SU-DHL-6 (cell line): ENCODE results near the gene ADD3.
"Not testable (repeated sequence)": the region's sequence is repeated elsewhere in the genome, so short reads cannot be mapped to it uniquely, and the experiment has no call there.

Experiments used
- H2AFZ ChIP-seq: fragments of 200-600 bp; sonication (generic); 2 replicates; pipeline ENCODE4 v1.6.1; 2014; ENCODE audit warnings: low read depth, mild to moderate bottlenecking, moderate library complexity, mixed read lengths, antibody characterized with exemption, low read length; ENCODE audit not compliant: severe bottlenecking
- H3F3A ChIP-seq: fragments of 200-600 bp; shearing (Covaris generic); 2 replicates; pipeline ENCODE4 v1.6.0; 2016; ENCODE audit warnings: antibody characterized with exemption, mild to moderate bottlenecking; ENCODE audit not compliant: insufficient read depth
- H3K27ac ChIP-seq: fragments of 200-600 bp; sonication (generic); 2 replicates; pipeline ENCODE4 v1.5.1; 2016; ENCODE audit warnings: low read depth, mild to moderate bottlenecking, low read length, moderate library complexity, mixed read lengths
- H3K27me3 ChIP-seq: fragments of 200-600 bp; sonication (generic), shearing (Covaris generic); 2 replicates; pipeline ENCODE4 v1.6.0; 2014; ENCODE audit warnings: mild to moderate bottlenecking, low read length
- H3K36me3 ChIP-seq: fragments of 200-600 bp; sonication (generic); 2 replicates; pipeline ENCODE4 v1.6.1; 2014; ENCODE audit warnings: mild to moderate bottlenecking, low read length, mixed read lengths
- H3K4me2 ChIP-seq: fragments of 300-600, 200-600 bp; shearing (Covaris generic), sonication (generic); 2 replicates; pipeline ENCODE4 v1.6.0; 2014; ENCODE audit warnings: low read length, low read depth, mild to moderate bottlenecking; ENCODE audit not compliant: poor library complexity, severe bottlenecking
- H3K4me3 ChIP-seq: fragments of 200-600 bp; sonication (generic); 2 replicates; pipeline ENCODE4 v1.5.1; 2014; ENCODE audit warnings: antibody characterized with exemption, low read length, mild to moderate bottlenecking, mixed read lengths; ENCODE audit not compliant: insufficient read depth, poor library complexity, severe bottlenecking
- H3K79me2 ChIP-seq: fragments of 200-600 bp; sonication (generic); 2 replicates; pipeline ENCODE4 v1.6.1; 2014; ENCODE audit warnings: mild to moderate bottlenecking, low read length, moderate library complexity; ENCODE audit not compliant: insufficient read depth
- H3K9ac ChIP-seq: fragments of 200-600 bp; sonication (generic); 2 replicates; pipeline ENCODE4 v1.7.0; 2014; ENCODE audit warnings: mild to moderate bottlenecking, low read length
- H3K9me2 ChIP-seq: fragments of 200-600 bp; sonication (generic); replicated peaks from 2 replicates; pipeline ENCODE4 v1.6.1; 2014; ENCODE audit warnings: low read length; ENCODE audit not compliant: insufficient read depth
- H3K9me3 ChIP-seq: fragments of 200-600 bp; sonication (generic); 2 replicates; pipeline ENCODE4 v1.6.1; 2014; ENCODE audit warnings: low read length, mixed read lengths; ENCODE audit not compliant: insufficient read depth
- H4K20me1 ChIP-seq: fragments of 200-600 bp; sonication (generic); 2 replicates; pipeline ENCODE4 v1.6.1; 2014; ENCODE audit warnings: low read depth, mild to moderate bottlenecking, antibody characterized with exemption, low read length, moderate library complexity, mixed read lengths
- EZH2phosphoT487 ChIP-seq: fragments of 200-600 bp; sonication (generic), shearing (Covaris generic); conservative IDR thresholded peaks from 2 replicates; pipeline ENCODE4 v1.6.1; 2018; ENCODE audit warnings: mild to moderate bottlenecking, antibody characterized with exemption, low read length, moderate library complexity, mixed read lengths
- TF ChIP-seq, protein P1 (sequence below): fragments of 200-600 bp; sonication (generic); IDR thresholded peaks from one replicate; pipeline ENCODE4 v1.5.1; 2017; ENCODE audit warnings: antibody characterized with exemption, mild to moderate bottlenecking, low read length, moderate library complexity; ENCODE audit not compliant: insufficient read depth, poor library complexity, severe bottlenecking

The ADD3 gene

DNA sequence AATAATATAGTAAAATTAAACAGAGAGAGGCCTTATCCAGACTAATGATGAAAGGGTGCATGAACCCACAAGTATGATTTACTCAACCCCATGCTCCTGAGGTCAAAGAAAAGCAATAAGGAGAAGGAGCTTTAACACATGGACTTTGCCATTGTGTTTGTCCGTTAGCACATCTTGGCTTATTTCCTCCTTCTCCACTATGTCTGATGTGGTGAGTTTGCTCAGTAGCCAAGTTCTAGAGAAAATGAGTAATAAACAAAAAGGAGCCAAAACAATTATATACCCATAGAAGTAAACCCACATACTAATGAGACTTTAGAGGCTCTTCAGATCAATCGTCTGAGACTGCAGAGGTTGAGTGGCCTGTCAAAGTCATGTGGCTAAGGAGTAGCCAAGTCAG, 26.1 kb upstream of the ADD3 start:
- Histone ChIP-seq H3K4me2 (no peak overlapping the region), H2AFZ (no peak overlapping the region), H3K9me2 (no peaks in the 10 kb centered on the region), H3K9ac (no peak overlapping the region), H3K9me3 (no peaks in the 10 kb centered on the region), H4K20me1 (no peaks in the 10 kb centered on the region), H3K36me3 (no peaks in the 10 kb centered on the region), H3K79me2 (no peaks in the 10 kb centered on the region), H3F3A (no peaks in the 10 kb centered on the region), H3K4me3 (no peak overlapping the region), H3K27me3 (no peaks in the 10 kb centered on the region), H3K27ac (no peak overlapping the region)
- TF ChIP-seq, protein P1, sequence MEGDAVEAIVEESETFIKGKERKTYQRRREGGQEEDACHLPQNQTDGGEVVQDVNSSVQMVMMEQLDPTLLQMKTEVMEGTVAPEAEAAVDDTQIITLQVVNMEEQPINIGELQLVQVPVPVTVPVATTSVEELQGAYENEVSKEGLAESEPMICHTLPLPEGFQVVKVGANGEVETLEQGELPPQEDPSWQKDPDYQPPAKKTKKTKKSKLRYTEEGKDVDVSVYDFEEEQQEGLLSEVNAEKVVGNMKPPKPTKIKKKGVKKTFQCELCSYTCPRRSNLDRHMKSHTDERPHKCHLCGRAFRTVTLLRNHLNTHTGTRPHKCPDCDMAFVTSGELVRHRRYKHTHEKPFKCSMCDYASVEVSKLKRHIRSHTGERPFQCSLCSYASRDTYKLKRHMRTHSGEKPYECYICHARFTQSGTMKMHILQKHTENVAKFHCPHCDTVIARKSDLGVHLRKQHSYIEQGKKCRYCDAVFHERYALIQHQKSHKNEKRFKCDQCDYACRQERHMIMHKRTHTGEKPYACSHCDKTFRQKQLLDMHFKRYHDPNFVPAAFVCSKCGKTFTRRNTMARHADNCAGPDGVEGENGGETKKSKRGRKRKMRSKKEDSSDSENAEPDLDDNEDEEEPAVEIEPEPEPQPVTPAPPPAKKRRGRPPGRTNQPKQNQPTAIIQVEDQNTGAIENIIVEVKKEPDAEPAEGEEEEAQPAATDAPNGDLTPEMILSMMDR: no peak
- TF ChIP-seq EZH2phosphoT487: no peak

DNA sequence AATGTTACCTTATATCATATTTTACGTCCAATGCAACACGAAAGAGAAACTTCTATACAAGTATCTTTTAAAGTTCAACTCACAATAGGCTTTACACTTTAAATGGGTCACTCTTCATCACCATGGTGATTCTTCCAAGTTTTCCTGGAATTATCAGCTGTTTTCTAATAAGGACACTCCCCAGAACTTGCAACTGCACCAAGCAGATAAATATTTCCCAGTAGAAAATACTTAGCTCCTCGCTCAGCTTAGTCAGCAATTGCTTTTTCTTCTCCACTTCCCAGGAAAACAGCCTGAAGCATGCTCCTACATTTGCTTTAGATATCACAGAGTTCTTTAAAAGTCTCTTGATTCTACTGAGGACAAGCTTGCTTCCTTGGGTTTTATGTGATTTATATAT, 25.7 kb upstream of the ADD3 start:
- Histone ChIP-seq H3K36me3 (no peaks in the 10 kb centered on the region), H2AFZ (no peak overlapping the region)
- TF ChIP-seq, protein P1: no peak
- TF ChIP-seq EZH2phosphoT487: no peak

DNA sequence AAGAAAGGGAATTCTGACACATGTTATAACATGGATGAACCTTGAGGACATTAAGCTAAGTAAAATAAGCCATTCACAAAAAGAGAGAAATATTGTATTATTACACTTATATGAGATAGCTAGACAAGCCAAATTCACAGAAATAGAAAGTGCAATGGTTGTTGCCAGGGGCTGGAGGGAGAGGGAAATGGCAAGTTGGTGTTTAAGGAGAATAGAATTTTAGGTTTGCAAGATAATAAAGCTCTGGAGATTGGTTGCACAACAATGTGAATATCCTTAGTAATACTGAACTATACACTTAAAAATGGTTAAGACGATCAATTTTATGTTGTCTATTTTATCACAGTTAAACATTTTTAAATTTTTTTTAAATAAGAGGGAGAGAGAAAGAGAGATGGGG, 25.0 kb upstream of the ADD3 start:
- Histone ChIP-seq H3F3A (no peaks in the 10 kb centered on the region), H4K20me1 (no peaks in the 10 kb centered on the region), H3K36me3 (no peaks in the 10 kb centered on the region), H3K9me2 (no peaks in the 10 kb centered on the region), H3K27me3 (no peaks in the 10 kb centered on the region), H3K4me3 (no peak overlapping the region), H3K27ac (no peak overlapping the region), H3K9me3 (no peaks in the 10 kb centered on the region), H3K9ac (no peak overlapping the region), H3K4me2 (no peak overlapping the region), H3K79me2 (no peaks in the 10 kb centered on the region), H2AFZ (no peak overlapping the region)
- TF ChIP-seq, protein P1: no peak
- no peak for TF ChIP-seq EZH2phosphoT487

More for the DNA sequence above, 25.7 kb upstream of the ADD3 start:
- H3K27me3 ChIP-seq: no peaks in the 10 kb centered on the region
- H3K9me3 ChIP-seq: no peaks in the 10 kb centered on the region
- no peak overlapping the region for H3K9ac ChIP-seq
- no peaks in the 10 kb centered on the region for H3K79me2 ChIP-seq
- H3K27ac ChIP-seq: no peak overlapping the region
- H3K4me2 ChIP-seq: no peak overlapping the region
- no peaks in the 10 kb centered on the region for H4K20me1 ChIP-seq
- no peaks in the 10 kb centered on the region for H3K9me2 ChIP-seq
- H3F3A ChIP-seq: no peaks in the 10 kb centered on the region
- H3K4me3 ChIP-seq: no peak overlapping the region

DNA sequence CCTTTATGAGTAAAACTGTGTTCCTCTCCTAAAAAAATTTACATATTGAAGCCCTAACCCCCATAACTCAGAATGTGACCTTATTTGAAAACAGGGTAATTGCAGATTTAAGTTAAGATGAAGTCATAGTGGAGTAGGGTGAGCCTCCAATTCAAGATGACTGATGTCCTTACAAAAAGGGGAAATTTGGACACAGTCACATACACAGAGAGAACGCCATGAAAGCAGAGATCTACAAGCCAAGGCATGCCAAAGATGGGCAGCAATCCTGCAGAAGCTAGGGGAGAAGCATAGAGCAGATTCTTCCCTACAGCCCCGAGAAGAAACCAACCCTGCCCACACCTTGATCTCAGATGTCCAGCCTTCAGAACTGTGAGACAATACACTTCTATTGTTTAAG, 23.8 kb upstream of the ADD3 start:
- TF ChIP-seq, protein P1: no peak
- TF ChIP-seq EZH2phosphoT487: no peak
- Histone ChIP-seq H3F3A (no peaks in the 10 kb centered on the region), H3K27ac (no peak overlapping the region), H3K27me3 (no peaks in the 10 kb centered on the region), H3K9ac (no peak overlapping the region), H3K36me3 (no peaks in the 10 kb centered on the region), H3K9me3 (no peaks in the 10 kb centered on the region), H2AFZ (no peak overlapping the region), H3K4me2 (no peak overlapping the region), H3K79me2 (no peaks in the 10 kb centered on the region), H4K20me1 (no peaks in the 10 kb centered on the region), H3K9me2 (no peaks in the 10 kb centered on the region), H3K4me3 (no peak overlapping the region)

DNA sequence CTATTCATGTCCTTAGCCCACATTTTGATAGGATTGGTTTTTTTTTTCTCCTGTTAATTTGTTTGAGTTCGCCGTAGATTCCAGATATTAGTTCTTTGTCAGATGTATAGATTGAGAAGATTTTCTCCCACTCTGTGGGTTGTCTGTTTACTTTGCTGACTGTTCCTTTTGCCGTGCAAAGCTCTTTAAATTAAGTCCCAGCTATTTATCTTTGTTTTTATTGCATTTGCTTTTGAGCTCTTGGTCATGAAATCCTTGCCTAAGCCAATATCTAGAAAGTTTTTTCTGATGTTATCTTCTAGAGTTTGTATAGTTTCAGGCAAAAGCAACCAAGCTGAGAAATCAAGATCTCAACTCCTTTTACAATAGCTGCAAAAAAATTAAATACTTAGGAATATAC, 22.0 kb upstream of the ADD3 start:
- H3K27me3 ChIP-seq, H3K27ac ChIP-seq, H3K79me2 ChIP-seq, H3F3A ChIP-seq, H4K20me1 ChIP-seq, H3K9ac ChIP-seq, H3K9me2 ChIP-seq, H3K36me3 ChIP-seq, H3K4me2 ChIP-seq, H3K4me3 ChIP-seq, H3K9me3 ChIP-seq, H2AFZ ChIP-seq: not testable (repeated sequence)
